T-cell (primary cell): ENCODE measurements around the gene PLEKHM3. TPM values are rescaled to one million over a fixed set of nuclear protein-coding genes. Genes with fewer than 3 reads are reported as not detected.

ENCODE experiments used
- ATAC-seq, 4 experiments: fragments of 200-7000 bp in 3 of 4; fragments of 150-1000 bp in 1 of 4; cut with Tn5 transposase; replicated peaks in 1 of 4; 1 replicate in 3 of 4; 2 replicates in 1 of 4; pipeline ENCODE4 v1.10.0; 2021; ENCODE audit warnings: moderate library complexity in 3 of 4, mild to moderate bottlenecking in 2 of 4, moderate number of reproducible peaks in 1 of 4
- CTCF ChIA-PET, 2 donors: fragments of 300-600 bp; sonication (Branson Sonifier 250); formaldehyde crosslinking; loops; one replicate each; lab custom pipeline; 2022; ENCODE audit warnings: antibody characterized with exemption in 2 of 2; lab: Charles Lee
- POLR2A ChIA-PET, 2 donors: fragments of 300-600 bp; sonication (Branson Sonifier 250); formaldehyde crosslinking; loops; one replicate each; lab custom pipeline; 2022; ENCODE audit warnings: antibody characterized with exemption in 2 of 2; lab: Charles Lee
- DNase-seq, 35 experiments: peaks; one replicate each; pipeline versions ENCODE4 v3.0.0 to v3.0.0-alpha.2; 2013 to 2023
- H3K27ac ChIP-seq: one replicate; pipeline ENCODE4 v1.5.1; 2013; ENCODE audit warnings: low read length
- H3K27me3 ChIP-seq, 2 experiments: replicated peaks in 1 of 2; 1 replicate in 1 of 2; 2 replicates in 1 of 2; pipeline versions ENCODE4 v1.6.1 to v1.7.0; 2013; ENCODE audit warnings: low read length in 1 of 2, mixed read lengths in 1 of 2; ENCODE audit not compliant: control insufficient read depth in 2 of 2, insufficient read depth in 2 of 2; ENCODE audit errors: extremely low read depth in 1 of 2
- H3K36me3 ChIP-seq, 2 donors: 1 replicate in 1 of 2; 2 replicates in 1 of 2; pipeline versions ENCODE4 v1.6.1 to v1.7.0; 2013; ENCODE audit warnings: low read length in 1 of 2; ENCODE audit not compliant: control insufficient read depth in 2 of 2, insufficient read depth in 1 of 2; ENCODE audit errors: extremely low read depth in 1 of 2
- H3K4me1 ChIP-seq, 2 experiments: 1 replicate in 1 of 2; 2 replicates in 1 of 2; pipeline versions ENCODE4 v1.6.1 to v1.7.0; 2013; ENCODE audit warnings: low read length in 2 of 2, mixed read lengths in 1 of 2; ENCODE audit not compliant: insufficient read depth in 2 of 2, control insufficient read depth in 1 of 2; ENCODE audit errors: extremely low read depth in 1 of 2
- H3K4me3 ChIP-seq, 2 donors: 1 replicate in 1 of 2; 2 replicates in 1 of 2; pipeline versions ENCODE4 v1.5.1 to v1.7.0; 2013; ENCODE audit warnings: mild to moderate bottlenecking in 2 of 2, low read length in 1 of 2, moderate library complexity in 1 of 2; ENCODE audit not compliant: control insufficient read depth in 1 of 2; ENCODE audit errors: extremely low read depth in 1 of 2
- H3K9me3 ChIP-seq: 2 replicates; pipeline ENCODE4 v1.7.0; 2013
- H3K27ac Mint-ChIP-seq, 2 donors: one replicate each; pipeline ENCODE4 v1.8.0; 2020 to 2021; ENCODE audit warnings: mild to moderate bottlenecking in 2 of 2, mixed read lengths in 2 of 2
- H3K27me3 Mint-ChIP-seq, 2 donors: one replicate each; pipeline ENCODE4 v1.8.0; 2021 to 2022; ENCODE audit warnings: mixed read lengths in 2 of 2
- H3K36me3 Mint-ChIP-seq: one replicate; pipeline ENCODE4 v1.8.0; 2021; ENCODE audit warnings: mixed read lengths
- H3K4me1 Mint-ChIP-seq, 3 donors: one replicate each; pipeline ENCODE4 v1.8.0; 2020 to 2022; ENCODE audit warnings: mixed read lengths in 3 of 3, mild to moderate bottlenecking in 1 of 3
- H3K4me3 Mint-ChIP-seq, 3 donors: one replicate each; pipeline ENCODE4 v1.8.0; 2020 to 2022; ENCODE audit warnings: mild to moderate bottlenecking in 3 of 3, mixed read lengths in 3 of 3, moderate library complexity in 3 of 3
- H3K9me3 Mint-ChIP-seq, 3 donors: one replicate each; pipeline ENCODE4 v1.8.0; 2020 to 2022; ENCODE audit warnings: mixed read lengths in 3 of 3
- WGBS: methylation state at CpG from one replicate; pipeline ENCODE4 v1.1.5; 2013; ENCODE audit warnings: missing lambda C conversion rate; ENCODE audit not compliant: insufficient coverage; 5-methylcytosine and 5-hydroxymethylcytosine counted together
- total RNA-seq, 35 experiments: library from RNA in 6 of 35; stranded (reverse) in 6 of 35; fragments of 120-200 nt in 1 of 35; gene quantifications; one replicate each; pipeline versions ENCODE4 v1.2.1 to v1.2.4 and lab custom pipeline; 2013 to 2026

PLEKHM3 gene
- total RNA-seq, 5 donors from 2014 or later (not counting 1 experiment from before 2014, with no cell fraction given), result 12.3 to 18.1 (median 13.9) TPM

DNA sequence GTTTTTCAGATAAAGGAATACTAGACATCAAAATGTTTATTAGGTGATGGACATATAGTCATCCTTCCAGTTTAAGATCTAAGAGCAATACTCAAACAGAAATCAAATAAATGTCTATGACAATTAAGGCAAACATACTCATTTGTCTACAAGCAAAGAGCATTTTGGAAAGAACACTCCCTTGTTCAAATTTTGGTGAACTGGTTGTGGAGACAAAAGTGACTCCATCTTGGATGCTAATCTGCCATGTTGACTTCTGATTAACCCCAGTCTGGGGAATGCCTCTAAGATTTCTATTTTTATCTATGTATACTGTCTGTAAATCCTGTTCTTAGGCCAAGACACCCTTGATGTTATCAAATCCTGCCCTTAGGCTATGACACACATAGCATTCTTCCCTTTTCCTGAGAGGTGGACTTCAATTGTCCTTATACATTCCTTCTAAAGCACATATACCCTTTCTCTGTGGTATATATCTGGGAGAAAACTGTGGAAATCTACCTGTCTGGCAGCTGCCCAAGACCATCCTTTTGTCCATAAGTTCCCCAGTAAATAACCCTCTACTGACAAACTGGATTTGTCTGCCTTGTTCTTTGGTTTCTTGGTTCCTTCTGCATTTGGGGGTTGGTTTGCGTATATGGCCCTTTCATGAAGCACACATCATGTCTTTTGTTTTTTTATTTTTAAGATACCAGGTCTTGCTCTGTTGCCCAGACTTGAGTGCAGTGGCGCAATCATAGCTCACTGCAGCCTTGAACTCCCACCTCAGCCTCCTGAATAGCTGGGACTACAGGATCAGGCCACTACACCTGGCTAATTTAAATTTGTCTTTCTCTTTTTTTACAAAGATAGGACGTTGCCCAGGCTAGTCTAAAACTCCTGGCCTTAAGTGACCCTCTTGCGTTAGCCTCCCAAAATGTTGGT, 12.5 kb upstream of the PLEKHM3 start:
- peaks cover 0 to 1% of the 10 kb centered on the region in 2 donors for H3K27me3 Mint-ChIP-seq
- no peaks in the 10 kb centered on the region for H3K27me3 ChIP-seq
- H3K27ac ChIP-seq, result no peak overlapping the region
- H3K4me1 Mint-ChIP-seq, result no peaks in the 10 kb centered on the region
- no peak overlapping the region for H3K27ac Mint-ChIP-seq
- DNase-seq (no peak), ATAC-seq (no peak)
- H3K4me1 ChIP-seq, result no peaks in the 10 kb centered on the region
- H3K4me3 Mint-ChIP-seq, result no peak overlapping the region
- H3K36me3 ChIP-seq, result no peaks in the 10 kb centered on the region
- ChIA-PET POLR2A (no interaction called here), CTCF (no interaction called here)
- H3K36me3 Mint-ChIP-seq, result no peaks in the 10 kb centered on the region
- no peaks in the 10 kb centered on the region for H3K9me3 ChIP-seq
- H3K9me3 Mint-ChIP-seq, result no peaks in the 10 kb centered on the region
- no peak overlapping the region for H3K4me3 ChIP-seq
- WGBS, result 100% methylated on average over 1 of the region's 4 CpGs

GRCh38 chr2:208036357-208036756, 11.0 kb upstream of the PLEKHM3 start:
- no peak overlapping the region for H3K4me3 Mint-ChIP-seq
- 81% methylated on average over 4 of the region's 4 CpGs for WGBS
- Histone ChIP-seq H3K9me3 (no peaks in the 10 kb centered on the region), H3K36me3 (no peaks in the 10 kb centered on the region), H3K4me3 (no peak overlapping the region), H3K4me1 (no peaks in the 10 kb centered on the region), H3K27ac (no peak overlapping the region), H3K27me3 (no peaks in the 10 kb centered on the region)
- no peaks in the 10 kb centered on the region for H3K9me3 Mint-ChIP-seq
- H3K27me3 Mint-ChIP-seq, result no peaks in the 10 kb centered on the region
- H3K36me3 Mint-ChIP-seq, result no peaks in the 10 kb centered on the region
- CTCF ChIA-PET, result interaction anchor here in 1 of 2 donors (0.6 kb wide), 2 partner anchors 316 to 1488 kb away, joined by 7 to 8 read pairs; no protein-coding TSS in a partner anchor
- POLR2A ChIA-PET, result no interaction called here
- H3K27ac Mint-ChIP-seq, result no peak overlapping the region
- no peaks in the 10 kb centered on the region for H3K4me1 Mint-ChIP-seq
- ATAC-seq (no peak), DNase-seq (no peak)

DNA sequence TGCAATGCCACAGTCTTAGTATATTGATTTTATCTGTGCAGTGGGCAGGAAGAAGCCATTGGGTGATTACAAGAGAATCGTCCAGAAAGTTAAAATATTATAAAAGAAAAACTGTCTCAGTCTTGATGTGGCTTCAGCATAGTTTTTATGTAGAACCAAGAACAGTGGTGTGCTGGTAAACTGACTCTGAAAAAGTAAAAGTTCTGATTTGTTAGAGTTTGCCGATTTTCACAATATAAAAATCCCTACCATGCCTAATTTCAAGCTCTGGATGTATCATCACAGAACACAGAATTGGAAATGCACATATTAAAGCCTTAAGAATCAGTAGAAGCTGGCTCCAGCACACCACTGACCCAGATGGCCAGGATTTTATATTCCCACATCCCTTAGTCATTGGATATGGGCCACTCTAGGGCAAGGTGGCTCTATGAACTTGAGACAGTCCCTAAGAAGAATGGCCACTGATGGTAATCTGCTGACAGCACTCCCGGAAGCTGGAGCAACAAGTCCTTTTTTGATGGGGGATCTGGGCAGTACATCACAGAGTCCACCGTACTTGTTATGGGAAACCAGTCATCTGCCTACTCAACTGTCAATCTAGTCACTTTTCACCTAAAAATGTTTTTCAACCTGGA, 9.3 kb upstream of the PLEKHM3 start:
- H3K27me3 Mint-ChIP-seq, result no peaks in the 10 kb centered on the region

DNA sequence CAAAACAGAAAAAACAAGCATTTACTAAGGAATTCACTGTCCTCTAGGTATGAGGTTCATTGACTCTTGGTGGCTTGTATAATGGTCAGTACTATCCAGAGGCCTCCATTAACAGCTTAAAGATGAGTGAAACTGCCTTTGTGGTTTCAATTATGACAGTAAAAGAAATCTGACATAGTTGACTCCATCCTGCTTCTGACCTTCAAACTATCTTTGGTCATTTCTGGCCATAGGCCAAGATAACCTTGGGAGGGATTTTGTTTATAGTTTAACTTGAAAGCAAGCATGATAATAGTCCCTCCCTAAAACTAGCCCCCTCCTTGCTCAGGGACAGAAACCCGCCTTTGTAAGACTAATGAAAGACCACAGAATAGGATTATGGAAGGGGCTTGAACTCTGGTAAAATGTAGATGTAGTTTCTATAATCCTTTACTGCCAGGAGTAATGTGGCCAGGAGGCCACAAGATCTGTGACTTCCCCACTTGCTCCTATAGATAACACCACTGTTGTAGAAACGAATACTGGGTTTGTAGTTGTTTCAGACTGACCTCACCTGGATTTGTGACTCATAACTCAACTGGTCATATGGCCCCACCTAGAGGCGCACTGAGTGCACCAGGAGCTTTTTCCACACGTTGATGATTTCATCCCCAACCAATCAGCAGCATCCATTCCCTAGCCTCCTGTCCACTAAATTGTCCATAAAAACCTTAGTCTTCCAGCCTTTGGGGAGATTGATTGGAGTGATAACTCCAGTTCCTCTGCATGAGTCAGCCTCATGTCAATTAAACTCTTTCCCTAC, 8.6 kb upstream of the PLEKHM3 start:
- H3K27me3 ChIP-seq, result no peaks in the 10 kb centered on the region
- H3K27ac ChIP-seq, result no peak overlapping the region
- DNase-seq (peak in 29 of 35 experiments; percentile 3 to 60 (median 14)), ATAC-seq (peak in 3 of 4 experiments; percentile 52 to 54 (median 54))
- WGBS, result no CpG with 5 or more reads among the region's 4 CpGs
- Mint-ChIP-seq H3K4me3 (no peak overlapping the region), H3K9me3 (no peaks in the 10 kb centered on the region), H3K4me1 (no peaks in the 10 kb centered on the region), H3K27me3 (no peaks in the 10 kb centered on the region), H3K36me3 (no peaks in the 10 kb centered on the region), H3K27ac (no peak overlapping the region)
- H3K9me3 ChIP-seq, result no peaks in the 10 kb centered on the region
- CTCF ChIA-PET, result interaction anchor here in 1 of 2 donors (1.7 kb wide), 1 partner anchor 288 kb away, joined by 3 read pairs; no protein-coding TSS in a partner anchor
- H3K36me3 ChIP-seq, result no peaks in the 10 kb centered on the region
- POLR2A ChIA-PET, result no interaction called here
- H3K4me3 ChIP-seq, result no peak overlapping the region
- no peaks in the 10 kb centered on the region for H3K4me1 ChIP-seq

More for the DNA sequence above, 9.3 kb upstream of the PLEKHM3 start:
- H3K4me1 ChIP-seq, result no peaks in the 10 kb centered on the region
- no peaks in the 10 kb centered on the region for H3K36me3 ChIP-seq
- no peaks in the 10 kb centered on the region for H3K9me3 ChIP-seq
- WGBS, result 80% methylated on average over 1 of the region's 4 CpGs
- H3K9me3 Mint-ChIP-seq, result no peaks in the 10 kb centered on the region
- no peak overlapping the region for H3K4me3 ChIP-seq
- ChIA-PET CTCF (interaction anchor here in 1 of 2 donors (0.6 kb wide), 1 partner anchor 63 kb away, joined by 7 read pairs; no protein-coding TSS in a partner anchor), POLR2A (no interaction called here)
- H3K27ac ChIP-seq, result no peak overlapping the region
- no peak overlapping the region for H3K4me3 Mint-ChIP-seq
- no peaks in the 10 kb centered on the region for H3K36me3 Mint-ChIP-seq
- ATAC-seq (no peak), DNase-seq (no peak)
- H3K27ac Mint-ChIP-seq, result no peak overlapping the region
- no peaks in the 10 kb centered on the region for H3K4me1 Mint-ChIP-seq
- no peaks in the 10 kb centered on the region for H3K27me3 ChIP-seq

DNA sequence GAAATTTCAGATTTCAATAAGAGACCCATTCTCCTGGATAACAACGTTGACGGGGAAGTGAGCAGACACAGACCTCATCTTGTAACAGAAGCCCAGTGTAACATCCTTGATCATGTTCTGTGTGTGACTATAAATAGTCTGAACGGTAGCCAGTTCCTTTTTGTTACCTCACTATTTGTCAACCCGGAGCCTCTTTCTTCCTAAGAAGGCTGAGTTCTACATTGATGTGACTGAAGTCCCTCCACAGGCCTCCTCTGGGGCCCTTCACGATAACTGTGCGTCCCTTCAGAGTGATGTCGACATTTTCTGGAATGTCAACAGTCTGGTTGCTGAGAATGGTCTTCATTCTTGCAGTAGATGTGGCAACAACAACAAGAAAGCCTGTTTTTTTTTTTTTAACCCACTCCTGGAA, 6.3 kb upstream of the PLEKHM3 start:
- no peak for DNase-seq
- no peaks in the 10 kb centered on the region for H3K9me3 Mint-ChIP-seq
- POLR2A ChIA-PET, result no interaction called here
- Histone ChIP-seq H3K27ac (no peak overlapping the region), H3K4me1 (no peaks in the 10 kb centered on the region), H3K9me3 (no peaks in the 10 kb centered on the region), H3K36me3 (no peaks in the 10 kb centered on the region), H3K27me3 (no peaks in the 10 kb centered on the region), H3K4me3 (no peak overlapping the region)
- H3K36me3 Mint-ChIP-seq, result no peaks in the 10 kb centered on the region
- H3K4me1 Mint-ChIP-seq, result peaks cover 0 to 3% (median 2%) of the 10 kb centered on the region in 3 donors
- H3K27ac Mint-ChIP-seq, result no peak overlapping the region
- no peak for ATAC-seq
- CTCF ChIA-PET, result interaction anchor here in 1 of 2 donors (0.9 kb wide), 1 partner anchor 9 kb away, joined by 3 read pairs; no protein-coding TSS in a partner anchor
- H3K4me3 Mint-ChIP-seq, result no peak overlapping the region
- WGBS, result 78% methylated on average over 3 of the region's 7 CpGs
- no peaks in the 10 kb centered on the region for H3K27me3 Mint-ChIP-seq
